Activated CD8-positive, alpha-beta memory T cell treated with anti-CD3 and anti-CD28 coated beads for 48 hours (primary cell): ENCODE measurements around the gene SURF1.
"Not testable (repeated sequence)": the region's sequence is repeated elsewhere in the genome, so short reads cannot be mapped to it uniquely, and the experiment has no call there.

ENCODE experiments used
- DNase-seq, 3 experiments: peaks; one replicate each; pipeline ENCODE4 v3.0.0-alpha.2; 2020; ENCODE audit warnings: low read depth in 2 of 3, low spot score in 2 of 3

The SURF1 gene, protein sequence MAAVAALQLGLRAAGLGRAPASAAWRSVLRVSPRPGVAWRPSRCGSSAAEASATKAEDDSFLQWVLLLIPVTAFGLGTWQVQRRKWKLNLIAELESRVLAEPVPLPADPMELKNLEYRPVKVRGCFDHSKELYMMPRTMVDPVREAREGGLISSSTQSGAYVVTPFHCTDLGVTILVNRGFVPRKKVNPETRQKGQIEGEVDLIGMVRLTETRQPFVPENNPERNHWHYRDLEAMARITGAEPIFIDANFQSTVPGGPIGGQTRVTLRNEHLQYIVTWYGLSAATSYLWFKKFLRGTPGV

DNA sequence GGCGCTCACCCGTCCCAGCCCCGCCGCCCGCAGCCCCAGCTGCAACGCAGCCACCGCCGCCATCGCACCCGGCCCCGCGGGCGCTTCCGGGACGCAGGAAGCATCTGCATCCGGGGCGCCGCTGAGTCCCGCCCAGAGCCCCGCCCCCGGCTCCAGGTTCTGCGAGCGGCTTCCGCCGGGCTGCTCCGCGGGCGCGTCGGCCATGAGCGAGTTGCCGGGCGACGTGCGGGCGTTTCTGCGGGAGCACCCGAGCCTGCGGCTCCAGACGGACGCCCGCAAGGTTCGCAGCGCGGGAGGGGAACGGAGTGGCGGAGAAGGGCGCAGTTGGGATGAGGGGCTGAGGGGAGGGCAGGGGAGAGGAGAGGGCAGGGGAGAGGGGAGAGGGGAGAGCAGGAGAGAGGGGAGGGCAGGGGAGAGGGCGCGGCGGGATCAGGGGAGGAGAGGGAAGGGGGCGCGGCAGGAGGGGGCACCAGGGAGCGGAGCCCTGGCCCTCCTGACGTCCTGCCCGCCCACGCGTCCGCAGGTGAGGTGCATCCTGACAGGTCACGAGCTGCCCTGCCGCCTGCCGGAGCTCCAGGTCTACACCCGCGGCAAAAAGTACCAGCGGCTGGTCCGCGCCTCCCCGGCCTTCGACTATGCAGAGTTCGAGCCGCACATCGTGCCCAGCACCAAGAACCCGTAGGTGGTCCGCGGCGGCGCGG is at the start of gene SURF1, which contains the start of gene SURF2:
SURF1 (minus strand) TSS at position 97 of the 701 bp plus-strand sequence; CDS start at position 63, 34 bp downstream.
SURF2 (plus strand) TSS at position 160 of the 701 bp plus-strand sequence; CDS start at position 203, 43 bp downstream.
- DNase-seq, result peak in 2 of 3 experiments; percentile 62 to 77

DNA sequence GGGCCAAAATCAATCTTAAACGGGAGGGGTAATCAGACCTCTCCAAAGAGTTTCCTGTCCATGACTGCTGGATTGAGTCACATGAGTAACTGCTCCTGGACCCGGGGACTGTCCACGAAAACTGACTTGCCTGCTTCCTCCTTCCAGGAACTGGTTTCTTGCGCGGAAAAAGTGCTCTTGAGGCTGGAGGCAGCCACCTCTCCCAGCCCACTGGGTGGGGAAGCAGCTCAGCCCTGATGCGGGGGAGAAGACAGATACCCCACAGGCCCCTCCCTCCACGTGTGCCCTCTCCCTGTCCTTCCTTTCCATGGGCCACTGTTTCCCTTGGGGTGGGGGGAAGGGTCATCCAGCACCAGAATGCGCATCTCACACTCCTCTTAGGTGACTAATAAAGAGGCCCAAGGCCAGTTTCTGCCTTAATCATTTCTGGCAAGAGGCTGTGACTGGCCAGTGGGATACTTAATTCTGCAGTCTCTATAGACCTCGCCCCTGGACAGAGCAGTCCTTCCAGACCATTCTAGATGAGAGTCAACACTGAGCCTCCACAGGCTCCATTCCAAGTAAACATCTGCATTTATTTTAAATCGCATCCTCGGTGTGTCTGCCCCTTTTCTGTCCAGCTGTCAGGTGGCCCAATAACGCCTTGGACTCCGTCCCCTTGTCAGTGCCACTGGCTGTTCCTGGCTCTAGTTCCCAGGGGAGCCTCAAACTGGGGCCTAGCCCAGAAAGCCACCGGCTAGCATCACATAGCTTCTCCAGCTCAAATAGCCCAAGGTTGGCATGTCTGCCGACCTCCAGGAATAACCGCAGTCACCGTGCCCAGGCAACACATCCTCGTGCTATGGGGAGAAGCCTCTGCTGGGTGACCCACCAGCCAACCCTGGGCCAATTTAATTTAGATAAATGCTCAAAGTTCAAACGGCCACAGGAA is 49.5 kb upstream of the SURF1 start:
- DNase-seq, result no peak

DNA sequence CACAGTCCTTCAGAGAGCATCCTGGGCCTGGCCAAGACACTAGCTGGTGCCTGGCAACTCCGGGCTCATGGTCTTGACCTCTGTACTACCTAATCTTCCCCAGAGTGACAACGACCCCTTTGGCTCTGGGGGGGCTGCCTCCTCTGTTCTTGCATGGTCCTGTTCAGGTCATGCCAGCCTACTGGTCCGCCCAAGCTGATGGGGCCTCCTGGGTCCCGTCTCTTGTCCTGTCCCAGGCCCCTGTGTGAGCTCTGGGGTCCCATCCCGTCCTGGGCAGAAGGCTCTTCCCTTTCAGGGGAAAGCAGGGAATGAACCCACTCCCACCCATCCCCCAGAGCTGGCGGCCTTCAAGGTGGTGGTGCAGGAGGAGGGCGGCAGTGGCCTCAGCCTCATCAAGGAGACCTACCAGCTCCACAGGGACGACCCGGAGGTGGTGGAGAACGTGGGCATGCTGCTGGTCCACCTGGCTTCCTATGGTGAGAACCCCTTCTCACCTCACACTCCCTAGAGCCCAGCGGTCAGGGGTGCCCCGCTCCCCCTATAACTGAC is 48.2 kb upstream of the SURF1 start:
- DNase-seq, result no peak

DNA sequence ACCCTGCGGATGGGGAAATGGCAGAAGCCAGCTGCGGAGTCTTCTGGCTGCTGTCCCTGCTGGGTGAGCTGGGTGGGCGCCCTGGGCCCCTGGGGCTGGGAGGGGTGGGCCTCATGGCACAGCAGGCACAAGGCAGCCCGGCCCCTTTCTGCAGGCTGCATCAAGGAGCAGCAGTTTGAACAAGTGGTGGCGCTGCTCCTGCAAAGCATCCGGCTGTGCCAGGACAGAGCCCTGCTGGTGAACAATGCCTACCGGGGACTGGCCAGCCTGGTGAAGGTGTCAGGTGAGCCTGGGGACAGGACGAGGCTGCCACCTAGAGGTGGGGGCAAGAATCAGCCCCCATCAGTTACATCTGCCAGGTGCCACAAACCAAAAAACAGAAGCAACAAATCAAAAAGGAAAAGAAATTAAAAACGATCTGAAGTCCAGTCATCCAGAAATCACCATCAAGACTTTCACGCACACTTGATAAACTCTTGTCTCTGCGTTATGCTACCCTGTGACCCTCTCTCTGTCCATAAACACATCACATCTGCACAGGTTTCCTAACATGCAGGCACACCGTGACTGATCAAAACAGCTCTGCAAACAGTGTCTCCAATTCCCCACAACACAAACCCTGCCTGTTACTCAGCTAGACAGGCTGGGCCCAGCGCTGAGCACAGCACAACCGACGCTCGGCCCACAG is 47.6 kb upstream of the SURF1 start:
- DNase-seq, result peak in 1 of 3 experiments; percentile 32

DNA sequence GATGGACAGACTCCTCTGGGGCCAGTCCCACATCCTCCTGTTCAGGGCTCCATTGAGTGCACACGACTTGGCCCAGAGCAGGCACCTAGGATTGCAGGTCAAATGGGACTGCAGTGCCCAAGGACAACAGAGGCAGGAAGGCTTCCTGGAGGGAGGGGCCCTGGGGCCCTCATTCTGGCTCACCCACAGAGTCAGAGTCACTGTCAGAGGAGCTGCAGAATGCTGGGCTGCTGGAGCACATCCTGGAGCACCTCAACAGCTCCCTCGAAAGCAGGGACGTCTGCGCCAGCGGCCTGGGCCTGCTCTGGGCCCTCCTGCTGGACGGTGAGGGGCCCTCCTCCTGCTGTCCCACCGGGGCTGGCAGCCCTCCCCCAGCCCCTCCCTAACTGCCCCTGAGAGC is 46.4 kb upstream of the SURF1 start:
- DNase-seq, result no peak

DNA sequence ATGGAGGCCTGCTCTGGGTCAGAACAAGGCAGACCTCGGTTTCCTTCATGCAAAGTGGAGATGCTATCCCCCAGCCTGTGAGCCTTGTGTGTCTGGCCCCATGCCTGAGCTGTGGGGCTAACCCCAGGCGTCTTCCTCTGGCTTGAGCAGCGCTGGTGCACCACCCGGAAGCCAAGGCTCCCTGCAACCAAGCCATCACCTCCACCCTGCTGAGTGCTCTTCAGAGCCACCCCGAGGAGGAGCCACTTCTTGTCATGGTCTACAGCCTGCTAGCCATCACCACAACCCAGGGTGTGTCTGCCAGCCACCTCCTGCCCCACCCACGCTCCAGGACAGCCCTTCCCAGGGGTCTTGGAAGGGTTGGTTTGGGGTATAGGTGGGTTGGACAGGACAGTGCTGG is 45.3 kb upstream of the SURF1 start:
- no peak for DNase-seq

DNA sequence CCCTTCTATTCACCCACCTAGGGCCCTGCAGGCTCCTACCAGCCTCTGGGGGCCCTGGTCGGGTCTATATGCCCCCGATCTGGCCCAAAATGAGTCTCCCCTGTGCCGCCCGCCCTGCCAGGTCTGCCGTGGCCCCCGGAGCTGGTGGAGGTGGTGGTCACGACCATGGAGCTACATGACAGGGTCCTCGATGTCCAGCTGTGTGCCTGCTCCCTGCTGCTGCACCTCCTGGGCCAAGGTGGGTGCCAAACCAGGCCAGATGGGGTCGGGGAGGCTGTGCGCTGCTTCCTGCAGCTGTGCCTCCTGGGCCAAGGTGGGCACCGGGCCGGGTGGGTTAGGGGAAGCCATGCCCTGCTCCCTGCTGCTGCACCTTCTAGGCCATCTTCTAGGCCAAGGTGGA is 44.0 kb upstream of the SURF1 start:
- no peak for DNase-seq

DNA sequence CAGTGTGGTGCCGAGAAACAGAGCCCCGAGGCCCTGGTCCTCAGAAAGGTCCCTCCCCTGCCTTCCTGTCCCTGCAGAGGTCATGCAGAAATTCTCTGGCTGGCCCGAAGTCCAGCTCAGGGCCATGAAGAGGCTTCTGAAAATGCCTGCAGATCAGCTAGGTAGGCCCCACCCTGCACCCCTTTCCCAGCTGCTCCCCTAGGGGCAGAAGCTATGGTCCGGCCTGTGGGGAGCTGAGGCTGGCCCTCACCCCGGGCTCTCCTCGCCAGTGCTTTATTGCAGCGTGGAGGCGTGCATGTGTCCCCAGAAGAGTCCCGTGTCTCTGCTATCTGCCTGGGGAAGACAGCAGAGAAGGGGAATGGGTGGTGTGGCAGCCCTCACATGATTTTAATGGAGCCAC is 41.6 kb upstream of the SURF1 start:
- DNase-seq, result no peak

DNA sequence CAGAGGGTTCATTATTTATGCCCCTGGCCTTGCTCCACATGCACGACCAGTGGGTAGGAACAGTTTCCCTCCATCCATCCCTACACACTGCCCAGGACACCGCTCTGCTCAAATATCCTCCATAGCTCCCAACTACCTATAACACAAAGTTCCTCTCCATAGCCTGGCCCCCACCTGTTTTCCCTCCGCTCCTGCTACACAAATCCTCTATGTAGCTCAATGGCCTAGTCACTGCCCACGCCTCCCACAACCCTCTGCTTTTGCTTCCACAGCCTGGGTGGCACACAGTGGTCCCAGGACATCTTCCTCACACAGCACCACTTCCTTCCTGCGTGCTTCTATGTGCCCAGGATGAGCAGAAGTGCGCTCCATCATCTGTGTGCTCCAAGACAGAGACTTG is 41.1 kb upstream of the SURF1 start:
- no peak for DNase-seq

DNA sequence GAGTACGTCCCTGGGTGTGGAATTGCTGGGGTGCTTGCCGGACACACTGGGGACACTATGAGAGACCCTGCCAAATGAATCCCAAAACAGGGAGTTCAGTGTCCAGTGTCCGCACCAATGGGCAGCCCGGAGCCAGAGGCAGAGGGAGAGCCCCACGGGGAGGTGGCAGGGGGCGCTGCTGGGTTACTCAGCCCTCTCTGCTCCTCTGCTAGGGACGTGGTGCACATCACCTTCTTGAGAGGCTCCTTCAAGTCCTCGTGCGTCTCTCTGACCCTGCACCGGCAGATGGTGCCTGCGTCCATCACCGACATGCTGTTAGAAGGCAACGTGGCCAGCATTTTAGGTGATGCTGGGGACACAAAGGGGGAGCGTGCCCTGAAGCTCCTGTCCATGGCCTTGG is 40.7 kb upstream of the SURF1 start:
- DNase-seq, result no peak

DNA sequence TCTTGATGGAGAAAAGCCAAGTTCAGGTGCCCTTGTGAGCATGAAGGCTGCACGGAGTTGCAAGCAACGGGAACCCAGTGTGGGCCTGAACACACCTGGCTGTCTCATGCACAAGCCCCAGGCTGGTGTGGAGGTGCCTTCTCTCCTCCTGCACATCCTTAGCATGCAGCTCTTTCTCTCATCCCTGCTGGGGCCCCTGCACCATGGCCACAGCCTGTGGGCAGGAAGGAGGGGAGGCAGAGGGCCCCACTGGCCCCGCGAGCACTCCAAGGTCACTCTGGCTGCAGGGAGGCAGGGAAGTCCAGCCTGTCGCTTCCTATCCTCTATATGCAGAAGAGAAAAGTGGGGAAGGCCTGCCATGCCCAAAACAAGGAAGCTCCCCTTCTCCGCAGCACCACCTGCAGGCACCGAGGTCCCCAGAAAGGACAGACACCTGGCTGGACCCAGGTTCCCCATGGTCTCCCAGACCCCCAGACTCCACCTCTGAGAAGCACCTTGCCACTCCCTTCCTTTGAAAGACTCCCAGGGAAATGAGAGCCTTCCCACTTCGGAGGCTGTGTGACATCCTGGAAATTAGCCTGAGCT is 38.5 kb upstream of the SURF1 start:
- no peak for DNase-seq

DNA sequence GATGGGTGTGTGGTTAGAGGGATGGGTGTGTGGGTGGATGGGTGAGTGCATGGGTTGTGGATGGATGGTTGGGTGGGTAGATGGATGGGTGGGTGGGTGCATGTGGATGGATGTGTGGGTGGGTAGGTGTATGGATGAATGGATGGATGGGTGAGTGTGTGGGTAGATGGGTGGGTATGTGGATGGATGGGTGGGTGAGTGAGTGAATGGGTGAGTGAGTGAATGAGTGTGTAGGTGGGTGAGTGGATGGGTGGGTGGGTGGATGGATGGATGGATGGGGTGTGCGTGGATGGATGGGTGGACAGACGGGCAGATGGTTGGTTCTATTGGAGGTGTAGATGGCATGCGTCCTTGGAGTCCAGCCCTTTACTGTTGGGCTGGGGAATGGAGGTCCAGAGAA is 37.1 kb upstream of the SURF1 start:
- DNase-seq, result no peak

DNA sequence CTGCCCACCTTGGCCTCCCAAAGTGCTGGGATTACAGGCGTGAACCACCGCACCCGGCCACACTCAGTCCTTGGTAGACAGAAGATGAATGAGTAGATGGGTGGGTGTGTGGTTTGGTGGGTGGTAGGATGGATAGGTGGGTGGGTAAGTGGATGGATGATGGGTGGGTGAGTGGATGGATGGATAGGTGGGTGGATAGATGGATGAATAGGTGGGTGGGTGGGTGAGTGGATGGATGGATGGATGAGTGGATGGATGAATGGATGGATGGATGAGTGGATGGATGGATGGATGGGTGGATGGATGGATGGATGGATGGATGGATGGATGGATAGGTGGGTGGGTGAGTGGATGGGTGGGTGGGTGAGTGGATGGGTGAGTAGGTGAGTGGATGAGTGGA is 36.0 kb upstream of the SURF1 start:
- DNase-seq, result not testable (repeated sequence)

DNA sequence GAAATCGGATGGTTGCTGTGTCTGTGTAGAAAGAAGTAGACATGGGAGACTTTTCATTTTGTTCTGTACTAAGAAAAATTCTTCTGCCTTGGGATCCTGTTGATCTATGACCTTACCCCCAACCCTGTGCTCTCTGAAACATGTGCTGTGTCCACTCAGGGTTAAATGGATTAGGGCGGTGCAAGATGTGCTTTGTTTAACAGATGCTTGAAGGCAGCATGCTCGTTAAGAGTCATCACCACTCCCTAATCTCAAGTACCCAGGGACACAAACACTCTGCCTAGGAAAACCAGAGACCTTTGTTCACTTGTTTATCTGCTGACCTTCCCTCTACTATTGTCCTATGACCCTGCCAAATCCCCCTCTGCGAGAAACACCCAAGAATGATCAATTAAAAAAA is 35.2 kb upstream of the SURF1 start:
- not testable (repeated sequence) for DNase-seq

DNA sequence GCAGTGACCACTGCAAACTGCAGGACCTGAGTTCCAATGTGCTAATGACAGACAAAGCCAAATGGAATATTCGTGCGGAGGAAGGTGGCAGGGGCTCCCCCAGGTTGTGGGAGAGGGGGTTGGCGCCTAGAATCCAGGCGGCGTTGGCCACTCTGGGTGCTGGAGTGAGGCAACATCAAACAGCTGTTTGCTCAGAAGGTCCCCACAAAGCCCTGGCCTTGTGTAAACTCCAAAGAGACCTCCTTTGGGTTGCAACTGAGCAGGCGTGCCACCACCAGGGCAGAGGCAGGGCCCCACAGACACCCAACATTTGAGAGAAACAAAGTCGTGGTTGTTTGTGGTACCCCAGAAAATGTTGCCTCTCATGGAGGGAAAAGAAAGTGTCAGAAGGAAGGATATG is 34.4 kb upstream of the SURF1 start:
- DNase-seq, result no peak

DNA sequence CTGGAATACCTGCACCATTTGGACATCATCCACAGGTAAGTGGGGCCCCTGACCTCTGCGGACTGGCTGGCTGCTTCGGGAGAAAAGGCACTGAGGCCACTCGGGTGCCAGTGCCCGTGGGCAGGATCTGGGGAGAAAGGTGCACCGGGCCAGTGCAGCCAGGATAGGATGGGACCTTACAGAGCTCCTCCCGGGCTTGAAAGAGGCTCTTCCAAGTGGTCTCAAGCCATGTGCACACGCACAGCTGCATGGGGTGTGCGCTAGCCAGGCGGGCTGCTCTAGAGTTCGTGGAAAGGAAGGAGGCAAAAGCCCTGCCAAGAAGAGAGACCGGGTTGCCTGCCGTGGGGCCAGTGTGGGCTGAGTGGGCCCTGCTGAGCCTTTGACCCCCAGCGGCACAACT is 33.3 kb upstream of the SURF1 start:
- no peak for DNase-seq

DNA sequence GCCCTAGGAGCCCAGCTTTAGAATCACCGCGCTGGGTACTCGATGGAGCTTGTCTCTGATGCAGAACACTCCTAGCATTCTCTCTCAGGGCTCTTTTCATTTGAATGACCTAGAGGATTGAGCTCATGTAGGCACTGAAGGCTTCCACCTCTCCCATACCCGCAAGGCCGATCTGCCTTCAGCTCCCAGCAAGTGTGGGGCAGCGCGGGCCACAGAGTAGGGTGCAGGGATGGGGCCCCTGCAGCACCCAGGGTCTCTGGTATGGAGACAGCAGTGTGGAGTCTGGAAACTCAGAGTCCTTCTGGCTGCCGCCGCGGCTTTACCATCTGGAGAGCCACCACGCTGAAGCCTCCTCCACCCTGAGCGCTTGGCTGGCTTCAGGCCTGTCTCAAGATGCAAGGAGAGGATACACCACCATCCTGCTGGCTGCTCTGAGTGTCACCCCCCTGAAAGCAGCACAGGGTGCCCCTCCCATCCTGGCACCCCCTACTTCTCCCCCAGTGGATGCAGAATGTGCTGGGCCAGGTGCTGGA is 32.8 kb upstream of the SURF1 start:
- no peak for DNase-seq

DNA sequence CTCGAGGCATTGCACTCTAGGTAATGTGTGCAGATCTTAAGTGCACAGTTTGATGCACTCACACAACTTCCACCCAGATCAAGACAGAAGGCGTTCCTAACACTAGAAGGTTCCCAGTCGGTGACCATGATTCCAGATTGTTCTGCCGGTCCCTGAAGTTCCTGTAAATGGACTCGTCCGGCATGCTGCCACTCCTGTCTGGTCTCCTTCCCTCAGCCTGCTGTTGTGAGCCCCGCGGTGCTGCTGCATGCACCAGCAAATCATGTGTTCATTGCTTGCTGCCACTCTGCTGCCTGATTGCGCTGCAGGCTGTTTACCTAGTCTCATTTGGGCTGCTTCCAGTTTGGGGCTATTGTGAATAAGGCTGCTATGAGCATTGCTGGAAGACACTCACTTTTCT is 31.4 kb upstream of the SURF1 start:
- no peak for DNase-seq

DNA sequence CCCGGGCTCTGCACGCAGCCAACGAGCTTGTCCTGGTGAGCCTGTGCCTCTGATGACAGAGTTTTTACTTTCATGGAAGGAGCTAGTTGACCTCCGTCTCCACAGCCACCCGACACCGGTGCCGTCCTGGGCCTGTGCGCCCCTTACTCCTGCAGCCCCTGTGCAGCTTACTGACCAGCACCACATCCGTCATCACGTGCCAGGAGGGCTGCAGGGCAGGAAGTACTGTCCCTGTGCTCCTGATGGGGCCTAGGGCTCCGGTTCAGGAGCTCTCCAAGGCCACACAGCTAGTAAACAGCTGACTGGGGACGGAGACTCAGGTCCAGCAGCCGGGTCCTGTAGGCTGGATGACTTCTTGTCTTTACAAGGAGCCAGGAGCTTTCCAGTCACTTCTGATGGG is 30.1 kb upstream of the SURF1 start:
- DNase-seq, result no peak

DNA sequence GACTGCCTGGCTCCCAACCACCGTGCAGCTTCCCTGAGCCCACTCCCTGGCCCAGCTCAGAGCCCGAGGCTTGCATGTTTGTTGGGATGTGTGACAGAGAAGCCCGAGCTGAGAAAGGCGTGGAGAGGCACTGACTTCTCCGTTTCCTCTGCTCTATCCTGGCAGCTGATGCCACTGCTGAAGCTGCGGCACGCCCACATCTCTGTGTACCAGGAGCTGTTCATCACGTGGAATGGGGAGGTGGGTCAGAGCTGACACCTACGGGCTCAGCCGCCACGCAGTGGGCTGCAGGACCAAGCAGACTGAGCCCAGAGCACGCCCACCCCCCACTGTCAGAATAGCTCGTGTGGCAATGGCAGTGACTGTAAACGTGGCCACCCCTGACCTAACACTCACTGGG is 29.2 kb upstream of the SURF1 start:
- no peak for DNase-seq
